Activated T-cell treated with anti-CD3 and anti-CD28 coated beads, Interleukin-2, amount 50 U/mL, for 72 hours (primary cell): ENCODE data around the gene PPOX. TPM values are rescaled to one million over a fixed set of nuclear protein-coding genes. Genes with fewer than 3 reads are reported as not detected.

ENCODE experiments used
- ATAC-seq, 2 donors: fragments of 150-1000 bp; cut with Tn5 transposase; replicated peaks in 1 of 2; 2 replicates each; pipeline ENCODE4 v1.10.0; 2021; ENCODE audit warnings: moderate library complexity in 2 of 2, mild to moderate bottlenecking in 1 of 2
- DNase-seq, 2 donors: peaks; one replicate each; pipeline ENCODE4 v3.0.0; 2021 to 2022; ENCODE audit warnings: mixed read lengths in 1 of 2
- H3K27ac Mint-ChIP-seq: one replicate; pipeline ENCODE4 v1.8.0; 2022; ENCODE audit warnings: mild to moderate bottlenecking, moderate library complexity, mixed read lengths
- H3K27me3 Mint-ChIP-seq: one replicate; pipeline ENCODE4 v1.8.0; 2022; ENCODE audit warnings: low read depth, mixed read lengths
- H3K36me3 Mint-ChIP-seq, 2 donors: one replicate each; pipeline ENCODE4 v1.8.0; 2022; ENCODE audit warnings: mixed read lengths in 2 of 2, mild to moderate bottlenecking in 1 of 2; ENCODE audit not compliant: insufficient read depth in 2 of 2
- H3K4me1 Mint-ChIP-seq: one replicate; pipeline ENCODE4 v1.8.0; 2022; ENCODE audit warnings: low read depth, mixed read lengths
- H3K4me3 Mint-ChIP-seq, 2 donors: one replicate each; pipeline ENCODE4 v1.8.0; 2022; ENCODE audit warnings: mild to moderate bottlenecking in 2 of 2, mixed read lengths in 2 of 2, moderate library complexity in 2 of 2
- H3K9me3 Mint-ChIP-seq, 2 donors: one replicate each; pipeline ENCODE4 v1.8.0; 2022; ENCODE audit warnings: mixed read lengths in 2 of 2
- total RNA-seq, 2 donors: library from RNA; stranded (reverse); gene quantifications; one replicate each; pipeline ENCODE4 v1.2.3, GENCODE V29; 2022

The PPOX gene
- total RNA-seq, 2 donors from 2014 or later, result 35.3 to 45.9 TPM

- H3K36me3 Mint-ChIP-seq, result peaks cover 11 to 33% of the 10 kb centered on the region in 2 donors
- peaks cover 53% of the 10 kb centered on the region for H3K4me1 Mint-ChIP-seq
- H3K27me3 Mint-ChIP-seq, result no peaks in the 10 kb centered on the region
- H3K4me3 Mint-ChIP-seq, result no peak overlapping the region
- peak overlapping the region; percentile 79 for H3K27ac Mint-ChIP-seq
- DNase-seq (no peak), ATAC-seq (no peak)
- no peaks in the 10 kb centered on the region for H3K9me3 Mint-ChIP-seq
Measured at GRCh38 chr1:161172349-161172748, 6.1 kb downstream of the PPOX start.

GRCh38 chr1:161172776-161173376, 6.7 kb downstream of the PPOX start:
- DNase-seq (no peak), ATAC-seq (no peak)
- Mint-ChIP-seq H3K36me3 (peaks cover 11 to 33% of the 10 kb centered on the region in 2 donors), H3K4me1 (peaks cover 53% of the 10 kb centered on the region), H3K4me3 (no peak overlapping the region), H3K27ac (peak overlapping the region; percentile 79), H3K27me3 (no peaks in the 10 kb centered on the region), H3K9me3 (no peaks in the 10 kb centered on the region)

GRCh38 chr1:161173711-161174110, 7.5 kb downstream of the PPOX start:
- Mint-ChIP-seq H3K9me3 (no peaks in the 10 kb centered on the region), H3K36me3 (peaks cover 11 to 33% of the 10 kb centered on the region in 2 donors), H3K4me1 (peaks cover 54% of the 10 kb centered on the region), H3K27ac (no peak overlapping the region), H3K27me3 (no peaks in the 10 kb centered on the region), H3K4me3 (no peak overlapping the region)
- DNase-seq (no peak), ATAC-seq (no peak)

DNA sequence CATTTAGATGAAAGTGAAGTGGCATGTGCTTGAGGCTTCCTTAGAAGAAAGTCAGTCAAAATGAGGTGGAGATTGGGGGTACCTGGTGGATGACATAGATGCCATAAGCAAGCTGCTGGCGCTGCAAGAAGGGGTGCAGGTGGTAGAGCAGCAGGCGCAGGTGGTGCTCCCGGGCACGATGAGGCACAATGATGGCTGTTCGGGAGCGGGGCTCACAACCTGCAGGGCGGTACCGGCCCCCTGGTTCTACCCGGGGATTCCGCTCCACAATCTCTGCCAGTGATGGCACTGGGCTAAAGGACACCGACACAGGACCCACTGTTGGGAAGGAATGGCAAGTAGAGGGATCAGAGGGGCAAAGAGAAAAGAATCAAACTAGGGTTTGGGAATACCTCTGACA, 8.7 kb downstream of the PPOX start:
- Mint-ChIP-seq H3K27ac (peak overlapping the region; percentile 25), H3K4me3 (peak overlapping the region in 1 of 2 donors; percentile 18), H3K9me3 (no peaks in the 10 kb centered on the region), H3K36me3 (peaks cover 11 to 33% of the 10 kb centered on the region in 2 donors), H3K27me3 (no peaks in the 10 kb centered on the region), H3K4me1 (peaks cover 55% of the 10 kb centered on the region)
- DNase-seq, result no peak
- ATAC-seq, result no peak

DNA sequence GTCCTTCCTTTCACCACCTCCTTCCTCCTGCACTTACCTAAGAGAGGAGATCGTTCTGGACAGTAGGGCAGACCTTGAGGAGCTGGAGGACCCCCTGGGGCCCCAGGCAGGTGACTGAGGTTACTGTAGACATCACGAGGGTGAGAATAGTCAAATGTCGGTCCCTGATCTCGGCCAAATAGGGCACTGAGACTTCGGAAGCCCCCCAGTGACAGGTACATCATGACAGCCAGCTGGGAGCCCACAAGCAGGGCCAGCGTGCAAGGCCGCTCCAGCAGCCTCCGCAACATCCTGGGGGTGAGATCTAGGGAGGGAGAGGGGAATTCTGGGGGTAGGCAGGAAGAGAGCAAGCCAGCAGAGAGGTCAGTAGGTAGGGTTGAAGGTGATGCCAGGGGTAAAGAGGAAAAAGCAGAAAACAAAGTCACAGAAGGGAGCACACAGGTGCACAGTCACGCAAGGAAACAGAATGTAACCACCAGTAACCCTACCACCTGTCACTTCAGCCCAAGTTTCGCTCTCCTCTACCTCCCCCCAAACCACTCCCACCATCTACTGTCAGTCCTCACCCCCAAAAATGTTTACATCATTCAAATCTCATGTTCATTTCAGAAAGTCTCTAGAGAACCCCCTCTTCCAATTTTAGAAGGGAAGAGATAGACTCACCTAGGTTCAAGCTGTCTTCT, 9.7 kb downstream of the PPOX start:
- Mint-ChIP-seq H3K36me3 (peaks cover 11 to 33% of the 10 kb centered on the region in 2 donors), H3K4me1 (peaks cover 65% of the 10 kb centered on the region), H3K27ac (peak overlapping the region; percentile 94), H3K4me3 (peak overlapping the region; percentile 93 to 95), H3K9me3 (no peaks in the 10 kb centered on the region), H3K27me3 (no peaks in the 10 kb centered on the region)
- DNase-seq, result no peak
- no peak for ATAC-seq

DNA sequence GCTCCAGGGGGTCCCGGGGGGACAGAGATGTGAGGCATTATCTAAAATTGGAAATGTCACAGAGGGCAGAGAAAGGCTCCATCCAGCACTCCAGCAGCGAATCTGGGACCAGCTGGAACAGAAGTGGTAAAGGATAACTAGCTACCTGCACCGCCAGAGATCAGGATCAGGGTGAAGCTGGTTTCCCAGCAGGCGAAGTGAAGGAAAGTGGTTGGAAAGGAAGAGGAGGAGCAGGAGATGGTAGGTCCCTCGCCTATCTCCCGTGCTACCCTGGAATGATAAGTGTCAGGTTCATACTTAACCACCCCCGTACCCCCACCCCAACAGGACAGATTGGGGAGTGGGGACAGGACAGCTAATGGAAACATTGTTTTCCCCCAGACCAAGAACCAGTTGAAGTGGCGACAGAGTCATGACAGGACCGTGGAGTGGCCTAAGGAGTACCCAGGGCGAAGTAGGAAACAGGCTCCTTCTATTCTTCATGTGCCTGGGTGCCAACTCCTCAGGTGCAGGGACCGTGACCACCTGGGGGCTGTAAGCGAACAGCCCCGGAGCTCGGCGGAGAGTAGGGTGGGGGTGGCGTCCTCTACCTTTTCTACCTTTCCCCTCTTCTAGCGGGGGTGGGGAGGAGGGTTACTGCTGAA, 10.4 kb downstream of the PPOX start:
- Mint-ChIP-seq H3K36me3 (peaks cover 9 to 31% of the 10 kb centered on the region in 2 donors), H3K27me3 (no peaks in the 10 kb centered on the region), H3K4me1 (peaks cover 71% of the 10 kb centered on the region), H3K9me3 (no peaks in the 10 kb centered on the region), H3K4me3 (peak overlapping the region; percentile 93 to 95), H3K27ac (peak overlapping the region; percentile 94)
- DNase-seq (no peak), ATAC-seq (no peak)

- H3K36me3 Mint-ChIP-seq, result peaks cover 8 to 30% of the 10 kb centered on the region in 2 donors
- H3K4me3 Mint-ChIP-seq, result peak within 1 kb of the TSS; percentile 93 to 95
- no peaks in the 10 kb centered on the region for H3K27me3 Mint-ChIP-seq
- peaks cover 78% of the 10 kb centered on the region for H3K4me1 Mint-ChIP-seq
- DNase-seq (peak; percentile 94 to 99), ATAC-seq (peak; percentile 87)
- peak within 1 kb of the TSS; percentile 94 for H3K27ac Mint-ChIP-seq
- no peaks in the 10 kb centered on the region for H3K9me3 Mint-ChIP-seq
Measured at GRCh38 chr1:161177112-161177935, 11.1 kb downstream of the PPOX start, which contains the start of gene B4GALT3. B4GALT3 (minus strand) TSS chr1:161177507; CDS start chr1:161176060, 1,447 bp downstream.

- peak overlapping the region; percentile 93 to 95 for H3K4me3 Mint-ChIP-seq
- DNase-seq (no peak), ATAC-seq (no peak)
- H3K9me3 Mint-ChIP-seq, result no peaks in the 10 kb centered on the region
- H3K27me3 Mint-ChIP-seq, result no peaks in the 10 kb centered on the region
- peaks cover 8 to 26% of the 10 kb centered on the region in 2 donors for H3K36me3 Mint-ChIP-seq
- H3K4me1 Mint-ChIP-seq, result peaks cover 78% of the 10 kb centered on the region
- peak overlapping the region; percentile 25 for H3K27ac Mint-ChIP-seq
Measured at GRCh38 chr1:161177936-161178244, 11.7 kb downstream of the PPOX start.

GRCh38 chr1:161179698-161180097, 13.5 kb downstream of the PPOX start:
- no peak overlapping the region for H3K4me3 Mint-ChIP-seq
- no peaks in the 10 kb centered on the region for H3K9me3 Mint-ChIP-seq
- no peaks in the 10 kb centered on the region for H3K27me3 Mint-ChIP-seq
- peaks cover 81% of the 10 kb centered on the region for H3K4me1 Mint-ChIP-seq
- DNase-seq (no peak), ATAC-seq (no peak)
- H3K27ac Mint-ChIP-seq, result peak overlapping the region; percentile 3
- H3K36me3 Mint-ChIP-seq, result peaks cover 5 to 9% of the 10 kb centered on the region in 2 donors

DNA sequence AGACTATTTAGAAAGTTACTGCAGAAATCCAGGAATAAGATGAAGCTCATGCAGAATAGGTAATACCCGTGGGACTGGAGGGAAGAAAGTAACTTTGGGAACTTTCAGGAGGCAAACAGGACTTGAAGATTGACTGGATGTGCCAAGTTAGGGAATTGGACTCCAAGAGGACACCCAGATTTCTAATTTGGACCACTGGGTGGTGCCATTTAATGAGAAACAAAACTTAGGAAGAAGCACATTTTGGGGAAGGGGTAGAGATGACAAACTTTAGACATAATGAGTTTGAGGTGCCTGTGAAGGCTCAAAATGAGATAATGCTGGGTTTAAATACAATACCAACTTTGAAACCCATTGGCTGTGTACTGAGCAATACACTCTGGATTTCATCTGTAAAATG, 14.4 kb downstream of the PPOX start:
- DNase-seq (no peak), ATAC-seq (no peak)
- Mint-ChIP-seq H3K9me3 (no peaks in the 10 kb centered on the region), H3K27ac (peak overlapping the region; percentile 31), H3K4me1 (peaks cover 81% of the 10 kb centered on the region), H3K36me3 (peaks cover 0 to 5% of the 10 kb centered on the region in 2 donors), H3K4me3 (peak overlapping the region in 1 of 2 donors; percentile 25), H3K27me3 (no peaks in the 10 kb centered on the region)

DNA sequence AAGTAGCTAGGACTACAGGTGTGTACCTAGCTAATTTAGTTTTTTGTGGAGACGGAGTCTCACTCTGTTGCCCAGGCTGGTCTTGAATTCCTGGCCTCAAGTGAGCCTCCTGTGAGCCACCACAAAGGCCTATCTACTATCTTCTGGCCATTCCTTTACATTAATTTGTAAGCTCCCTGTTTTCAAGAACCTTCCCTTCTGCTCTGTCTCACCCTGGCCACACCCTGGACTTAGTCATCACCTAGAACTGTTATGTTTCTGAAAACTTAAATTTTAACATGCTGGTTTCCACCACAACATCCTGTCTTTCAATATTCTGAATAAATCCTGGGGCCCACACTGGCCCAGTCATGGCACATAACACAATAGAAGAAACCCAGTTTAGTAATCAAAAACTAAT, 16.0 kb downstream of the PPOX start:
- ATAC-seq, result peak; percentile 71 to 75
- DNase-seq, result peak; percentile 69 to 75
- Mint-ChIP-seq H3K27ac (peak overlapping the region; percentile 65), H3K27me3 (no peaks in the 10 kb centered on the region), H3K36me3 (peaks cover 0 to under 1% of the 10 kb centered on the region in 2 donors), H3K4me3 (peak overlapping the region; percentile 64 to 81), H3K4me1 (peaks cover 86% of the 10 kb centered on the region), H3K9me3 (no peaks in the 10 kb centered on the region)

DNA sequence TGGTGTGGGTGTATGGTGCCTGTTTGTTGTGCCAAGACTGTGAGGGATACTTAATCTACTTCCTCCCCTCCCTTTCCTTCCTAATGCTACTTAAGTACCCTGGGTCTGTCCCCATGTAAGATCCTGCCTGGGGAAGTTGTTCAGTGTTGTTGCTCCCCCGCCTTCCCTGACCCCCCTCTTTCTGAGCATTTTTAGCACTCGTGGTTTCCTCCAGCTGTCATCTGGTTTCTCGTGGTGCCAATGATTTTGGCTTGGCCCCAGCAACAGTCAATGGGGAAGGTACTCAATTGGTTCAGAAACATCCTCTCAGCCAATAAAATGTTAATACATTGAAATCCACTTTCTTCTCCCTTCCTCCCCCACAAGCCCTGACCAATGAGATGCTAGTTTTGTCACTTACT, 19.1 kb downstream of the PPOX start:
- peak overlapping the region; percentile 67 to 83 for H3K4me3 Mint-ChIP-seq
- no peaks in the 10 kb centered on the region for H3K36me3 Mint-ChIP-seq
- ATAC-seq (peak; percentile 75 to 76), DNase-seq (peak; percentile 76 to 78)
- H3K27me3 Mint-ChIP-seq, result no peaks in the 10 kb centered on the region
- peaks cover 0 to 3% of the 10 kb centered on the region in 2 donors for H3K9me3 Mint-ChIP-seq
- peak overlapping the region; percentile 95 for H3K27ac Mint-ChIP-seq
- H3K4me1 Mint-ChIP-seq, result peaks cover 81% of the 10 kb centered on the region
